Upper lobe of left lung (tissue), 4 donors: ENCODE data around the gene CPTP.

Experiments used
- POLR2AphosphoS5 ChIP-seq, 2 donors: sonication (generic); formaldehyde crosslinking; IDR thresholded peaks; one replicate each; pipeline ENCODE4 v1.5.1; 2017; ENCODE audit warnings: antibody characterized with exemption in 2 of 2
- TF ChIP-seq, protein P1 (sequence below), 6 experiments: fragments of 450-650 bp in 4 of 6; fragments of 200-600 bp in 2 of 6; sonication (generic) in 2 of 6; IDR thresholded peaks; one replicate each; pipeline ENCODE4 v1.5.1; 2016 to 2019; ENCODE audit warnings: antibody characterized with exemption in 6 of 6

DNA sequence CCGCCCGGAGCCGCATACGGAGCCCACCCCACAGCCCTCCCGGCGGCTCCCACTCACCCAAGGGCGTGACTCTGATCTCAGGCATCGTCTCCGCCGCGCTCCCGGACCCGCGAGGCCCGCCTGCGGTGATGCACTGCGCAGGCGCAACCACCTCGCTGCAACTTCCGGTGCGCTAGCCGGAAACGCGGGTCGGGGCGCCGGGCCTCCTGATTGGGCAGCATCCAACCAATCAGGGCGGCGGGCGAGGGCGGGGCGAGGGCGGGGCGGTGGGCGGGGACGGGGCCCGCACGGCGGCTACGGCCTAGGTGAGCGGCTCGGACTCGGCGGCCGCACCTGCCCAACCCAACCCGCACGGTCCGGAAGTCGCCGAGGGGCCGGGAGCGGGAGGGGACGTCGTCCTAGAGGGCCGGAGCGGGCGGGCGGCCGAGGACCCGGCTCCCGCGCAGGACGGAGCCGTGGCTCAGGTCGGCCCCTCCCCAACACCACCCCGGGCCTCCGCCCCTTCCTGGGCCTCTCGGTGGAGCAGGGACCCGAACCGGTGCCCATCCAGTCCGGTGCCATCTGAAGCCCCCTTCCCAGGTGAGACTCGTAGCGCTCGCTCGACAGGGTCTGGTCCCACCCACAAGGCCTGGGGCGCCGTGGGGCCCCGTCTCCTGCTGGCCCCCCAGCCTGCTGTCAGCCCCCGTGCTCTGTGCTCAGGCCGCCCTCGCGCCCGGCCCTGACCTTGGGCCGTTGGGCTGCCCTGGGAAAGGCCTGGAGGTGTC is at the start of gene CPTP, which contains the start of gene INTS11:
- TF ChIP-seq, protein P1, sequence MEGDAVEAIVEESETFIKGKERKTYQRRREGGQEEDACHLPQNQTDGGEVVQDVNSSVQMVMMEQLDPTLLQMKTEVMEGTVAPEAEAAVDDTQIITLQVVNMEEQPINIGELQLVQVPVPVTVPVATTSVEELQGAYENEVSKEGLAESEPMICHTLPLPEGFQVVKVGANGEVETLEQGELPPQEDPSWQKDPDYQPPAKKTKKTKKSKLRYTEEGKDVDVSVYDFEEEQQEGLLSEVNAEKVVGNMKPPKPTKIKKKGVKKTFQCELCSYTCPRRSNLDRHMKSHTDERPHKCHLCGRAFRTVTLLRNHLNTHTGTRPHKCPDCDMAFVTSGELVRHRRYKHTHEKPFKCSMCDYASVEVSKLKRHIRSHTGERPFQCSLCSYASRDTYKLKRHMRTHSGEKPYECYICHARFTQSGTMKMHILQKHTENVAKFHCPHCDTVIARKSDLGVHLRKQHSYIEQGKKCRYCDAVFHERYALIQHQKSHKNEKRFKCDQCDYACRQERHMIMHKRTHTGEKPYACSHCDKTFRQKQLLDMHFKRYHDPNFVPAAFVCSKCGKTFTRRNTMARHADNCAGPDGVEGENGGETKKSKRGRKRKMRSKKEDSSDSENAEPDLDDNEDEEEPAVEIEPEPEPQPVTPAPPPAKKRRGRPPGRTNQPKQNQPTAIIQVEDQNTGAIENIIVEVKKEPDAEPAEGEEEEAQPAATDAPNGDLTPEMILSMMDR (IDR thresholded peaks at IDR 0.05), result peak in 2 of 6 experiments; percentile 13 to 33
- peak; percentile 66 to 83 for TF ChIP-seq POLR2AphosphoS5 (IDR thresholded peaks at IDR 0.05)
